OCI-LY7 (cell line): ENCODE results near the gene MPZL2. TPM values are rescaled to one million over a fixed set of nuclear protein-coding genes. Genes with fewer than 3 reads are reported as not detected.

ENCODE experiments used
- BruUV-seq: library from RNA; stranded (reverse); fragments of 400-500 nt; replicated peaks from 2 replicates; lab custom pipeline; 2021; lab: Mats Ljungman, UMichigan
- CTCF ChIA-PET: fragments of 300-600 bp; sonication (Branson Sonifier 250); formaldehyde crosslinking; loops from one replicate; lab custom pipeline; 2022; ENCODE audit warnings: antibody characterized with exemption; ENCODE audit not compliant: unreplicated experiment; lab: Charles Lee
- POLR2A ChIA-PET: fragments of 300-600 bp; sonication (Branson Sonifier 250); formaldehyde crosslinking; loops from one replicate; lab custom pipeline; 2022; ENCODE audit warnings: antibody characterized with exemption; lab: Charles Lee
- DNase-seq: peaks from one replicate; pipeline ENCODE4 v3.0.0-alpha.2; 2015; ENCODE audit warnings: low spot score
- H2AFZ ChIP-seq: fragments of 200-600 bp; sonication (generic), shearing (Covaris generic); 2 replicates; pipeline ENCODE4 v1.6.1; 2014; ENCODE audit warnings: mild to moderate bottlenecking, antibody characterized with exemption, low read length, moderate library complexity
- H3K27ac ChIP-seq: fragments of 200-600 bp; sonication (generic); 2 replicates; pipeline ENCODE4 v1.5.1; 2014; ENCODE audit warnings: mixed run types, low read depth, mild to moderate bottlenecking, moderate library complexity, low read length, inconsistent platforms; ENCODE audit not compliant: poor library complexity, severe bottlenecking
- H3K36me3 ChIP-seq: fragments of 200-600 bp; sonication (generic); 2 replicates; pipeline ENCODE4 v1.6.1; 2014; ENCODE audit warnings: mild to moderate bottlenecking, antibody characterized with exemption, low read length, moderate library complexity, mixed read lengths; ENCODE audit not compliant: insufficient read depth
- H3K4me1 ChIP-seq: fragments of 200-600 bp; sonication (generic); 2 replicates; pipeline ENCODE4 v1.5.1; 2014; ENCODE audit warnings: mild to moderate bottlenecking, low read length; ENCODE audit not compliant: insufficient read depth, poor library complexity, severe bottlenecking
- H3K4me2 ChIP-seq: fragments of 200-600 bp; sonication (generic); 2 replicates; pipeline ENCODE4 v1.6.1; 2014; ENCODE audit warnings: mild to moderate bottlenecking, low read length
- H3K4me3 ChIP-seq: fragments of 200-600 bp; sonication (generic); 2 replicates; pipeline ENCODE4 v1.5.1; 2014; ENCODE audit warnings: mild to moderate bottlenecking, low read depth, low read length; ENCODE audit not compliant: poor library complexity, severe bottlenecking
- H3K79me2 ChIP-seq: fragments of 200-600 bp; sonication (generic); 2 replicates; pipeline ENCODE4 v1.6.1; 2016; ENCODE audit warnings: low read depth, mild to moderate bottlenecking, low read length, moderate library complexity, mixed read lengths; ENCODE audit not compliant: insufficient read depth
- H3K9me2 ChIP-seq: fragments of 200-600 bp; sonication (generic); 2 replicates; pipeline ENCODE4 v1.6.1; 2016; ENCODE audit warnings: mild to moderate bottlenecking, low read length, mixed read lengths; ENCODE audit not compliant: insufficient read depth
- H3K9me3 ChIP-seq: fragments of 200-600 bp; sonication (generic); 2 replicates; pipeline ENCODE4 v1.6.1; 2014; ENCODE audit warnings: mild to moderate bottlenecking, mixed run types, low read length, mixed read lengths
- H4K20me1 ChIP-seq: fragments of 200-600 bp; sonication (generic); 2 replicates; pipeline ENCODE4 v1.6.1; 2014; ENCODE audit warnings: mild to moderate bottlenecking, antibody characterized with exemption, low read length, moderate library complexity, mixed read lengths; ENCODE audit not compliant: insufficient read depth
- CTCF ChIP-seq: fragments of 200-600 bp; sonication (generic); conservative IDR thresholded peaks from 2 replicates; pipeline ENCODE4 v1.5.1; 2014; ENCODE audit warnings: mild to moderate bottlenecking, antibody characterized with exemption, low read length, moderate library complexity, mixed read lengths
- EZH2phosphoT487 ChIP-seq: fragments of 200-600 bp; sonication (generic); IDR thresholded peaks from 2 replicates; pipeline ENCODE4 v1.6.1; 2018; ENCODE audit warnings: low read depth, borderline replicate concordance, mild to moderate bottlenecking, mixed run types, antibody characterized with exemption, low read length, moderate library complexity, mixed read lengths
- intact Hi-C: fragments of 100-400 bp; cut with micrococcal nuclease; formaldehyde crosslinking; loops from one replicate; pipeline ENCODE4 v1.10.0; 2022; ENCODE audit not compliant: unreplicated experiment
- total RNA-seq, 2 experiments: library from RNA; depleted of rRNA in 1 of 2; stranded (reverse); fragments of >200 nt in 1 of 2; shearing (Covaris generic) in 1 of 2; gene quantifications; 2 replicates each; pipeline ENCODE4 v1.2.3, GENCODE V29; 2014 to 2022

MPZL2 gene
- total RNA-seq, 2 experiments from 2014 or later = not detected

DNA sequence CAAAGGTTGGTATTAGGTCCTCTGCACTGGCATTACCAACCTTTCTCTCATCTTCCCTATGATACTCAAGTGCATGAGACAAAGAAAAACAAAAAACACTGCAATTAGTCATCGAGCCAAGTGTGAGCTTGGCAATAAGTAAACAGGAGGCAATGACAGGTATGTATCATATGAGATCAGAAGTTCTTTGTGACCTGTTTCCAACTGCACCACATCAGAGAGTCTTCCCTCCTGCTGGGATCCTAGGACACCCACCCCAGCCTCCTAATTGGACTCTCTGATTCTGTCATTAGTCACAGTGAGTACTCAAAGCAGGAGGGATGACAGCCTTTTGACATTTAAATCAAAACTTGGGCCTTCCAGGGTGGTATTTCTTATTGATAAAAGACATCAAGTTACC, 31.4 kb downstream of the MPZL2 start:
- TF ChIP-seq CTCF = no peak
- TF ChIP-seq EZH2phosphoT487 = no peak
- ChIA-PET CTCF (no interaction called here), POLR2A (no interaction called here)
- Histone ChIP-seq H3K4me1 (peaks cover 11% of the 10 kb centered on the region), H3K27ac (no peak overlapping the region), H4K20me1 (no peaks in the 10 kb centered on the region), H3K4me2 (no peak overlapping the region), H3K36me3 (no peaks in the 10 kb centered on the region), H3K9me3 (no peaks in the 10 kb centered on the region), H3K4me3 (no peak overlapping the region), H3K9me2 (no peaks in the 10 kb centered on the region), H3K79me2 (no peaks in the 10 kb centered on the region), H2AFZ (no peak overlapping the region)
- DNase-seq = no peak
- intact Hi-C loops = no loop called here
- BruUV-seq = no TSS peak

DNA sequence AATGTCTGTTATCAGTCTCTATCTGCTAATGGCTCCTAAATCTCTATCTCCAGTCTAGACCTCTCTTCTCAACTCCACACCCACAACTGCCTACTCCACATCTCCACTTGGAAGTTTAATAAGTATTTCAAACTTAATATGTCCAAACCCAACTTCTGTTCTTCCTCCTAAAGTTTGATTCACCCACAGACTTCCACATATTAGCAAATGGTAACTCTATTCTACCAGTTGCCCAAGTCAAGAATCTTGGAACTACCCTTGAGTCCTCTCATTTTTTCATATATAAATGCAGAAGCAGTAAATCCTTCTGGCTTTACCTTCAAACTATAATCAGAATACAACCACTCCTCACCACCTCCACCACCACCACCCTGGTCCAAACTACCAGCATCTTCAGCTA, 32.6 kb downstream of the MPZL2 start:
- Histone ChIP-seq H3K4me1 (peaks cover 17% of the 10 kb centered on the region), H3K4me2 (no peak overlapping the region), H3K27ac (no peak overlapping the region), H3K4me3 (no peak overlapping the region), H3K79me2 (no peaks in the 10 kb centered on the region), H3K36me3 (no peaks in the 10 kb centered on the region), H3K9me3 (no peaks in the 10 kb centered on the region), H2AFZ (no peak overlapping the region), H3K9me2 (no peaks in the 10 kb centered on the region), H4K20me1 (no peaks in the 10 kb centered on the region)
- BruUV-seq = no TSS peak
- CTCF ChIA-PET = no interaction called here
- intact Hi-C loops = no loop called here
- POLR2A ChIA-PET = no interaction called here
- TF ChIP-seq EZH2phosphoT487 = no peak
- TF ChIP-seq CTCF = no peak
- no peak for DNase-seq

DNA sequence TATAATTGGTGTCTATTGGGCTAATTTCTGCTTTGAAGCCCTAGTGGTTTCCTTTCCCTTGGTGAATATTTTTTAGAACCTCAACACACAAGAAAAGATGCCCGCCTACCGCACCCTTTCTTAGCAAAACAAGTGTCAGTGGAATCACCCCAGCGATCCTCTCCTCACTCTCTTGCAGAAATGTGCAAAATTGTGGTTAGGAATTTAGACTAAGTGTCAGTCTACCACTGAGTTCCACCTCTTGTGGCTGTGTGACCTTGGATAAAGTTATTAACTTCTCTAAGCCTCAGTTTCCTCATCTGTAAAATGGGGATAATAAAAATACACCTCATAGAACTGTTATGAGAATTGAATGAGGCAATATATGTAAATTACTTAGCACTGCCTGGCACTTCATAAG, 34.0 kb downstream of the MPZL2 start:
- intact Hi-C loops = no loop called here
- H3K4me2 ChIP-seq = no peak overlapping the region
- no peak for DNase-seq
- no peak overlapping the region for H2AFZ ChIP-seq
- BruUV-seq = no TSS peak
- no peak for TF ChIP-seq CTCF
- no peak for TF ChIP-seq EZH2phosphoT487
- no peak overlapping the region for H3K27ac ChIP-seq
- H3K79me2 ChIP-seq = no peaks in the 10 kb centered on the region
- POLR2A ChIA-PET = no interaction called here
- no peaks in the 10 kb centered on the region for H3K9me2 ChIP-seq
- no peak overlapping the region for H3K4me3 ChIP-seq
- H3K9me3 ChIP-seq = no peaks in the 10 kb centered on the region
- peaks cover 17% of the 10 kb centered on the region for H3K4me1 ChIP-seq
- H4K20me1 ChIP-seq = no peaks in the 10 kb centered on the region
- CTCF ChIA-PET = no interaction called here
- no peaks in the 10 kb centered on the region for H3K36me3 ChIP-seq
